Smooth muscle cell (in vitro differentiated cells): ENCODE results near the gene XRCC3. TPM values are rescaled to one million over a fixed set of nuclear protein-coding genes. Genes with fewer than 3 reads are reported as not detected.
A peak's percentile ranks its signal among the peaks of the same experiment; 100 is the strongest.

ENCODE experiments used
- DNase-seq: peaks from one replicate; lab custom pipeline; 2025; ENCODE audit not compliant: unreplicated experiment; lab: John Stamatoyannopoulos, UW
- H2AFZ ChIP-seq: fragments of 200-600 bp; sonication (generic); 2 replicates; pipeline ENCODE4 v1.6.0; 2016; ENCODE audit warnings: antibody characterized with exemption, low read depth, mild to moderate bottlenecking
- H3F3A ChIP-seq: fragments of 200-600 bp; sonication (generic); 2 replicates; pipeline ENCODE4 v1.6.0; 2017; ENCODE audit warnings: antibody characterized with exemption, low read depth
- H3K27ac ChIP-seq: fragments of 200-600 bp; sonication (generic); 2 replicates; pipeline ENCODE4 v1.5.1; 2016; ENCODE audit warnings: low read depth, mild to moderate bottlenecking
- H3K27me3 ChIP-seq: fragments of 200-600 bp; sonication (generic); 2 replicates; pipeline ENCODE4 v1.6.1; 2016; ENCODE audit warnings: low read depth, mild to moderate bottlenecking
- H3K36me3 ChIP-seq: fragments of 200-600 bp; sonication (generic); 2 replicates; pipeline ENCODE4 v1.5.1; 2016; ENCODE audit warnings: low read depth
- H3K4me1 ChIP-seq: fragments of 200-600 bp; sonication (generic); 2 replicates; pipeline ENCODE4 v1.5.1; 2016; ENCODE audit warnings: low read depth
- H3K4me2 ChIP-seq: fragments of 200-600 bp; sonication (generic); 2 replicates; pipeline ENCODE4 v1.6.0; 2016; ENCODE audit warnings: mild to moderate bottlenecking
- H3K4me3 ChIP-seq: fragments of 200-600 bp; sonication (generic); 2 replicates; pipeline ENCODE4 v1.5.1; 2016; ENCODE audit warnings: mild to moderate bottlenecking
- H3K79me2 ChIP-seq: fragments of 200-600 bp; sonication (generic); 2 replicates; pipeline ENCODE4 v1.6.0; 2016; ENCODE audit warnings: low read depth, mild to moderate bottlenecking
- H3K9ac ChIP-seq: fragments of 200-600 bp; sonication (generic); 2 replicates; pipeline ENCODE4 v1.6.0; 2016; ENCODE audit warnings: low read depth
- H3K9me3 ChIP-seq: fragments of 200-600 bp; sonication (generic); replicated peaks from 2 replicates; pipeline ENCODE4 v1.5.1; 2016; ENCODE audit warnings: low read depth
- H4K20me1 ChIP-seq: fragments of 200-600 bp; sonication (generic); 2 replicates; pipeline ENCODE4 v1.6.0; 2016; ENCODE audit warnings: low read depth
- WGBS: methylation state at CpG from one replicate; pipeline ENCODE4 v1.1.7; 2016; ENCODE audit warnings: low lambda C conversion rate; 5-methylcytosine and 5-hydroxymethylcytosine counted together
- polyA plus RNA-seq: library from polyadenylated mRNA; unstranded; fragments of >200 nt; fragmentation: Nextera tagmentation; extraction: Ambion mirVana; gene quantifications from 2 replicates; pipeline ENCODE4 v1.2.1, GENCODE V29; 2016
- total RNA-seq: library from RNA; depleted of rRNA; stranded (reverse); fragments of >200 nt; gene quantifications from 2 replicates; pipeline ENCODE4 v1.2.3, GENCODE V29; 2014
- TF ChIP-seq, protein P1 (sequence below): fragments of 200-600 bp; sonication (generic); IDR thresholded peaks from 2 replicates; pipeline ENCODE4 v1.5.1; 2017; ENCODE audit warnings: borderline replicate concordance, mild to moderate bottlenecking, antibody characterized with exemption; ENCODE audit not compliant: insufficient read depth, poor library complexity, severe bottlenecking

The XRCC3 gene
- total and polyA plus RNA-seq, 2 experiments from 2014 or later = 8.3 to 10.5 TPM

- no peaks in the 10 kb centered on the region for H3K36me3 ChIP-seq
- H3K9me3 ChIP-seq = no peaks in the 10 kb centered on the region
- DNase-seq = no peak
- H3K4me2 ChIP-seq = no peak overlapping the region
- H3K79me2 ChIP-seq = peaks cover 21% of the 10 kb centered on the region
- H3K27ac ChIP-seq = peak overlapping the region; percentile 19
- H3K4me1 ChIP-seq = no peaks in the 10 kb centered on the region
- peaks cover 88% of the 10 kb centered on the region for H4K20me1 ChIP-seq
- WGBS = 80% methylated on average over 11 of the region's 13 CpGs
- H2AFZ ChIP-seq = no peak overlapping the region
- H3K4me3 ChIP-seq = no peak overlapping the region
- H3K27me3 ChIP-seq = no peaks in the 10 kb centered on the region
- H3F3A ChIP-seq = peaks cover 9% of the 10 kb centered on the region
- no peak overlapping the region for H3K9ac ChIP-seq
- TF ChIP-seq, protein P1, sequence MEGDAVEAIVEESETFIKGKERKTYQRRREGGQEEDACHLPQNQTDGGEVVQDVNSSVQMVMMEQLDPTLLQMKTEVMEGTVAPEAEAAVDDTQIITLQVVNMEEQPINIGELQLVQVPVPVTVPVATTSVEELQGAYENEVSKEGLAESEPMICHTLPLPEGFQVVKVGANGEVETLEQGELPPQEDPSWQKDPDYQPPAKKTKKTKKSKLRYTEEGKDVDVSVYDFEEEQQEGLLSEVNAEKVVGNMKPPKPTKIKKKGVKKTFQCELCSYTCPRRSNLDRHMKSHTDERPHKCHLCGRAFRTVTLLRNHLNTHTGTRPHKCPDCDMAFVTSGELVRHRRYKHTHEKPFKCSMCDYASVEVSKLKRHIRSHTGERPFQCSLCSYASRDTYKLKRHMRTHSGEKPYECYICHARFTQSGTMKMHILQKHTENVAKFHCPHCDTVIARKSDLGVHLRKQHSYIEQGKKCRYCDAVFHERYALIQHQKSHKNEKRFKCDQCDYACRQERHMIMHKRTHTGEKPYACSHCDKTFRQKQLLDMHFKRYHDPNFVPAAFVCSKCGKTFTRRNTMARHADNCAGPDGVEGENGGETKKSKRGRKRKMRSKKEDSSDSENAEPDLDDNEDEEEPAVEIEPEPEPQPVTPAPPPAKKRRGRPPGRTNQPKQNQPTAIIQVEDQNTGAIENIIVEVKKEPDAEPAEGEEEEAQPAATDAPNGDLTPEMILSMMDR = no peak
Measured at GRCh38 chr14:103696070-103696402, 19.2 kb downstream of the XRCC3 start.

- no peaks in the 10 kb centered on the region for H3K4me1 ChIP-seq
- H3K27ac ChIP-seq = peak overlapping the region; percentile 19
- H3F3A ChIP-seq = peaks cover 9% of the 10 kb centered on the region
- TF ChIP-seq, protein P1 = no peak
- no peak for DNase-seq
- H4K20me1 ChIP-seq = peaks cover 88% of the 10 kb centered on the region
- H3K27me3 ChIP-seq = no peaks in the 10 kb centered on the region
- no peak overlapping the region for H3K4me3 ChIP-seq
- 77% methylated on average over 14 of the region's 14 CpGs for WGBS
- H3K79me2 ChIP-seq = peaks cover 22% of the 10 kb centered on the region
- no peaks in the 10 kb centered on the region for H3K36me3 ChIP-seq
- H2AFZ ChIP-seq = no peak overlapping the region
- no peaks in the 10 kb centered on the region for H3K9me3 ChIP-seq
- no peak overlapping the region for H3K9ac ChIP-seq
- no peak overlapping the region for H3K4me2 ChIP-seq
Measured at GRCh38 chr14:103695296-103696069, 19.8 kb downstream of the XRCC3 start.

- H3K4me3 ChIP-seq = no peak overlapping the region
- no peaks in the 10 kb centered on the region for H3K36me3 ChIP-seq
- H3K4me1 ChIP-seq = no peaks in the 10 kb centered on the region
- H3K9me3 ChIP-seq = no peaks in the 10 kb centered on the region
- peaks cover 28% of the 10 kb centered on the region for H3K79me2 ChIP-seq
- H3K9ac ChIP-seq = no peak overlapping the region
- H3K27me3 ChIP-seq = no peaks in the 10 kb centered on the region
- no peak overlapping the region for H3K4me2 ChIP-seq
- H2AFZ ChIP-seq = no peak overlapping the region
- WGBS = 96% methylated on average over 20 of the region's 20 CpGs
- no peak overlapping the region for H3K27ac ChIP-seq
- H4K20me1 ChIP-seq = peaks cover 90% of the 10 kb centered on the region
- no peak for DNase-seq
- H3F3A ChIP-seq = peaks cover 9% of the 10 kb centered on the region
- TF ChIP-seq, protein P1 = no peak
Measured at GRCh38 chr14:103694572-103695026, 20.7 kb downstream of the XRCC3 start.

DNA sequence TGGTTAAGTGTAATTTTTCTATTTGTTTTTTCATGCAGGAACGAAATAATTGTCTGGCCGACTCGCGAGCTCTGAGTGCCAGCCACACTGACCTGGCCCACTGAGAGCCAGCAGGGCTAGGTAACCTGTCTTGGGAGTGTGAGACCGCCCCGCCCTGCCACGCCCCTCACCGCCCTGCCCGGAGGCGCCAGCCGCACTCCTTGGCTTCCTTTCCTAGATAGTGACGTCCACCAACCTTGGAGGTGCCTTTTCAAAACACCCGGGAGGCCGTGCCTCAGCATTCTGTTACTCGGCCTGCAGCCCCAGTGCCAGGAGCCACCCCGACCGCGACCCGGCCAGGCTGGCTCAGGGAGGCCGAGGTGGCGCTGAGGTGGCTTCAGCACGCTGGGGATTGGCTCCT lies 21.7 kb downstream of the XRCC3 start:
- Histone ChIP-seq H3K4me3 (no peak overlapping the region), H3K9ac (no peak overlapping the region), H3K79me2 (peaks cover 28% of the 10 kb centered on the region), H3F3A (peaks cover 9% of the 10 kb centered on the region), H3K27me3 (no peaks in the 10 kb centered on the region), H3K9me3 (no peaks in the 10 kb centered on the region), H3K4me1 (no peaks in the 10 kb centered on the region), H3K27ac (no peak overlapping the region), H2AFZ (no peak overlapping the region), H4K20me1 (peaks cover 90% of the 10 kb centered on the region), H3K36me3 (no peaks in the 10 kb centered on the region), H3K4me2 (no peak overlapping the region)
- WGBS = 93% methylated on average over 22 of the region's 22 CpGs
- TF ChIP-seq, protein P1 = no peak
- DNase-seq = no peak
